ENCODE measurements around the gene SASH1. TPM values are rescaled to one million over a fixed set of nuclear protein-coding genes. Genes with fewer than 3 reads are reported as not detected.

SASH1 gene
- polyA plus RNA-seq, 4 donors, result 29.4 to 32.6 (median 31.1) TPM

DNA sequence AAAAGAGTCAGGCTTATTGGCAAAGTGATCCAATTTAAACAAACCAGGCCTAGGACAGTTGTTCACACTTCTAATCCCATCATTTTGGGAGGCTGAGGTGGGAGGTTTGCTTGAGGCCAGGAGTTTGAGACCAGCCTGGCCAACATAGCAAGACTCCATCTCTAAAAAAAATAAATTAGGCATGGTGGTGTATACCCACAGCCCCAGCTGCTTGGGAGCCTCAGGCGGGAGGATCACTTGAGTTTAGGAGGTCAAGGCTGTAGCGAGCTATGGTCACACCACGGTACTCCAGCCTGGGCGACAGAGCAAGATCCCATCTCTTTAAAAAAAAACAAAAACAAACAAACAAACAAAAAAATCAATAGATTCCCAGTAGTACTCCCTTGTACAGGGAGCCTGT, 86.8 kb downstream of the SASH1 start:
- no peak for DNase-seq (ENCODE audit: low read depth in 4 of 4, low spot score in 3 of 4)

- DNase-seq (ENCODE audit: low read depth in 4 of 4, low spot score in 3 of 4), result no peak
Measured at GRCh38 chr6:148430897-148431296, 88.3 kb downstream of the SASH1 start.

DNA sequence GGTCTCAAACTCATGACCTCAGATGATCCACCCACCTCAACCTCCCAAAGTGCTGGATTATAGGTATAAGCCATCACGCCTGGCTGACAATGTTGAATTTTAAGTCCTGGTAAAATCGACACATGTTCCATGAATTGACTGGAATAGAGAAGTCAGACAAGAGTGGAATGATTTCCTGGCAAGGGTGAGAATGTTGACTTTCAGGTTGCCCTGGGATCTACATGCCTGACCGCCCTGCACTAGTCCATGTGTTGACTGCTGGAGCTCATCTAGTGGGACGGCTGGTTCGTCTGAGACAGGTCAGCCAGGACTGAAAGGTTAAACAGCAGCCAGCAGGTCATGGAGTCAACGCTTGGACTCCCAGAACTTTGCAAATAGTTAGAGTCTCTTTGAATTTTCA, 88.8 kb downstream of the SASH1 start:
- DNase-seq (ENCODE audit: low read depth in 4 of 4, low spot score in 3 of 4), result no peak

DNA sequence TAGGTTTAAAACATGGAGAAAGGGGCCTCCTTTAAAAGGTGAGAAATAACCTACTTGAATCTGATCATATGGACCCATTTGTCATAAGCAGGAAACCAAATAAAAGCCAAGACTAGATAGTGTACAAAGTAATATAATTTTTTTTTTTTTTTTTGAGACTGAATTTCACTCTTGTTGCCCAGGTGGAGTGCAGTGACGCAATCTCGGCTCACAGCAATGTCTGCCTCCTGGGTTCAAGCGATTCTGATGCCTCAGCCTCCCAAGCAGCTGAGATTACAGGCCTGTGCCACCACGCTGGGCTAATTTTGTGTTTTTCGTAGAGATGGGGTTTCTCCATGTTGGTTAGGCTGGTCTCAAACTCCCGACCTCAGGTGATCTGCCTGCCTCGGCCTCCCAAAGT, 89.2 kb downstream of the SASH1 start:
- DNase-seq (ENCODE audit: low read depth in 4 of 4, low spot score in 3 of 4), result no peak

DNA sequence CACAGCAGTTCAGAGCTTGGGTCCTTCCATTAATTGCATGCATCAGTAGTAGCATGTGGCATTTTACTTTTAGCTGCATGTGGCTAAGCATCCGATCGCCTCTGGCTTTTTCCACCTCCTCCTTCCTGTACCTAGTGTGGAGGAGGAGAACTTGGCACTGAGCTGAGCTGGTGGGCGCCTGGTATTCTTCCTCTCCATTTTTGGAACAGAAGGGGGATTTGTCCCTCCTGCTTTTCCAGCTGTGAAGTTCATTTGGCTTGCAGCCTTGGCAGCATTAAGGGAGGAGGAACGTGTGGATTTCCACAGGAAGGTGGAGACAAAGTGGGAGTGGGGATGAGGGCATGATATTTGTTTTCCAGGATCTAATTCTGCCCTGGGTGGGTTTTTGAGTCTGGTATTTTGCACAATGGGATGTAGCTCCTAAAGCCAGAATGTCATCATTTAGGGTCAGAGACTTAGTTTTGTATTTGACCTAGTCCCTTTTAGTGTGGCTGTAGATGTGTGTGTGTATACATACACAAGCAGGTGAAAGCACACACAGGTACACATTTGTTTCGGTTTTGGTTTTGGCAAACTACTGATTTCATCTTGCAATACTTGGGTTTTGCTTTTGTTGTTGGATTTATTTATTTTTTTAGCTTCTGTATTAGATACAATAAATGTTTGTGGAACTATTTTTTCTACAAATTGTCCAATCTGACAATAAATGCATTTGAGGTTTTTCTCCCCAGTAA, 90.0 kb downstream of the SASH1 start:
- DNase-seq (ENCODE audit: low read depth in 4 of 4, low spot score in 3 of 4), result no peak

DNA sequence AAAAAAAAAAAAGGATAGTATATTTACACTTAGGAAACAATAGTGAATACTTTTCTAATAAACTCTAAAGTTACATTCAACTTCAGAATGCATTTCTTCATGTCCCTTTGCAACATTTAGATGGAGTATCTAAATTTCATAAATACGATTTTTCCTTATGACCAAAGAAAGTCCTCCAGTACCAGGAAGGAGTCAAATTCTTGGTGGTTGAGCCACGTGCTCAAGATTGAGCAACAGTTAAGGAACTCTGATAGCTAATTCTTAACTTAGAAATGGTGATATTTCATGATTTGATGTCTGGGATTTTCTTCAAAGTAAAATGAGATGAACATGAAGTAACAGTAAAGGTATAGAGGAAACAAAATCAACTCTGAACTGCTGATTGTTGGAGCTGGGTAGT, 92.7 kb downstream of the SASH1 start:
- DNase-seq (ENCODE audit: low read depth in 4 of 4, low spot score in 3 of 4), result no peak

GRCh38 chr6:148436466-148436865, 93.8 kb downstream of the SASH1 start:
- no peak for DNase-seq (ENCODE audit: low read depth in 4 of 4, low spot score in 3 of 4)

DNA sequence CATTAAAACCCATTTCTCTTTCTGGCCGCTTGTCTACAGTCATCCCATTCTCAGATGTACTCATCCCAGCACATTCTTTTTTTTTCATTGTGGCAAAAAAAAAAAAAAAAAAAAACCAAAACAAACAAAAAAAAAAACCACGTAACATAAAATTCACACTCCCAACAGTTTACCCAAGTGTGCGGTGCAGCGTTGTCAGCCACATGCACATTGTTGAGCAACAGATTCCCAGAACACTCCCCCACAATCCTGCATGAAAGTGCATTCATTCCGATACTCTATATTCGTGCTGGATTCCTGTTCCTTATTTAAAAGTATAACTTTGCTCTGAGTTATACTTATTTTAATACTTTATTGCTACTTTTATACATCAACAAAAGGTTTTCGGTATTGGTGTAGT, 96.0 kb downstream of the SASH1 start:
- DNase-seq (ENCODE audit: low read depth in 4 of 4, low spot score in 3 of 4), result no peak

GRCh38 chr6:148440016-148440415, 97.4 kb downstream of the SASH1 start:
- DNase-seq (ENCODE audit: low read depth in 4 of 4, low spot score in 3 of 4), result no peak

DNA sequence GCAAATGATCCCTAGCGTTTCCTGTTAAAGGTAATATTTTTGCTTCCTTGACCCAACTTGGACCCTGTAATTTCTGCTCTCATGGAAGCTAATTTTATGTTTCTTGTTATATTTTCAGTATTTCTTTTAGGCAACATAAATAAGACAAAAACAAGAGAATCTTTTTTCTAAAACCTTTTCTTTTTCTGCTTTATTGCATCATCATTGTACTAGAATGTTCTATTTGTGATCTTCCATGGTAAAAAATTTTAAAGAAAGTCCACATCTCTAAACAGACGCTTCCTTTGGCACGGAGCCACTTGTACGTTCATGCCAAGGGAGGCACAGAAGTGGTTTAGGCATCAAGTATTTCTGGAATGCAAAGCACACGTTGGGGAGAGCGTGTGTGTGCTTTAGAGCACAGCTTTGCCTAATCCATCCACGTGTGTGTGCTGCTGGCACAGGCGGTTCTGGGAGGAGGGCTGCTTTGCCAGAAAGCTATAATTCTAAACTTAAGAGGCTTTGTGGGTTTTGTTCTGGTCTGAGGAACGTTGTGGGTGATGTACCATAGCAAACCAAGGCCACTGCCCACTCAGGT, 98.3 kb downstream of the SASH1 start:
- DNase-seq (ENCODE audit: low read depth in 4 of 4, low spot score in 3 of 4), result no peak

- DNase-seq (ENCODE audit: low read depth in 4 of 4, low spot score in 3 of 4), result no peak
Measured at GRCh38 chr6:148441454-148441911, 98.8 kb downstream of the SASH1 start.

DNA sequence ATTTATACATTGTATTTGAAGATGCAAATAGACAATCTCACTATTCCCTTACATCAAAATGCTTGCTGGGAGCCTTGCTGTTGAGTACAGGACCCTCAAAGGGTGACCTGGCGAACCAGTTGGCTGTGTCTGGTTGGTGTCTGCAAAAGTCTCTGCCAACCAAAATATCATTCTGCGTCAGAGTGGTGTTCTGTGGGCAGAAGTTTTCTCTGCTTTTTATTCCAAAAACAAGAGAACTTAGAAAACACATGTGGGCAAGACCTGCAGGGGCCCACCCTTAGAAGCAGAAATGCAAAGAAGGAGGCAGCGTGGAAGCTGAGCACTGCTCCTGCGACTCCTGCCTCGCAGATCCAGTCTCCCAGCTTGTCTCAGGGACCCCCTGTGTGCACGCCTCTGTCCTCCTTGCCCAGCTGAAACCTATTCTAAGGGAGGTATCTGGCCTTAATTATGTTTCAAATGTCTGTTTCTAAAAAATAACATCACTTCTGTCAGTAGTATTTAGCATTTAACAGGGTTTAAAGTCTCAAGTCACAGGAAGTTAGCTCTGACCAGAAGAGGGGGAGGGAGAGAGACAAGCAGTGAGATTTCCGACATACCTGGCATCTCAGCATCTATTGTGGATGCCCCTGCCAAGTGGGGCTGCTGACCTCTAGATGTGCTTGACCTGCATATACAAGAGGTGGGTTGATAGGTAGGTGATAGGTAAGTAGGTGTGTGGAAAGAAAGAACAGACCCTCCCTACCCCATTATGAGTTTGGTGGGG, 101.3 kb downstream of the SASH1 start:
- DNase-seq (ENCODE audit: low read depth in 4 of 4, low spot score in 3 of 4), result no peak

DNA sequence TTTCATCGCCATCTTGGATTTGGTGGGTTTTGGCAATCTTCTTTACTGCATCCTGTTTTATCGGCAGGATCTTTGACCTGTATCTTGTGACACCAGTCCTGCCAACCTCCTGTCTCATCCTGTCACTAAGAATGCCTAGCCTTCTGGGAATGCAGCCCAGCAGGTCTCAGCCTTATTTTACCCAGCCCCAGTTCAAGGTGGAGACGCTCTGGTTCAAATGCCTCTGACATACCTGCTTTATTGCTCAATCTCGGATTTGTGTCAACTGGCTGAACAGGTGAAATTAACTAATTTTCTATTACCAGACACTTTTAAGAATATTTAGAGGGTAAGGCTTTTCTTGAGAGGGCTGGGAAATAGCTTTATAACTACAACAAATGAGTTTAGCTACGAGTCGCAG, 102.5 kb downstream of the SASH1 start:
- DNase-seq (ENCODE audit: low read depth in 4 of 4, low spot score in 3 of 4), result no peak

DNA sequence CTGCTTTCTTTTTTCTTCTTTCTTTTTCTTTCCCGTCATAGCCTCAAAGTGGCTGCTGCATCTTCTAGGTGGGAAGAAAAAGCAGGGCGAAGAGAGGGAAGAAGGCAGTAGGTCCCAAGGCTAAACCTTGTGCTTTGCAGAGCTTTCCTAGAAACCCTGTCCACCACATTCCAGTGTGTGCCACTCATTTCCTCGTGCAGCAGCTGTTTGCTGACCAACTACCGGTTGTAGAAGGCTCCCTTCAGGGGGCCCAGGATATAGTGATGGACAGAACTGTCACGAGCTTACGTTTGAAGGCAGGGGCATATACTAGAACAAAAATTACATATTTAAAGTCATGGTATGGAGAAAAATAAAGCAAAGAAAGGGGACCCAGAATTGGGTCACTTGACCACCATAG, 103.0 kb downstream of the SASH1 start:
- DNase-seq (ENCODE audit: low read depth in 4 of 4, low spot score in 3 of 4), result no peak

DNA sequence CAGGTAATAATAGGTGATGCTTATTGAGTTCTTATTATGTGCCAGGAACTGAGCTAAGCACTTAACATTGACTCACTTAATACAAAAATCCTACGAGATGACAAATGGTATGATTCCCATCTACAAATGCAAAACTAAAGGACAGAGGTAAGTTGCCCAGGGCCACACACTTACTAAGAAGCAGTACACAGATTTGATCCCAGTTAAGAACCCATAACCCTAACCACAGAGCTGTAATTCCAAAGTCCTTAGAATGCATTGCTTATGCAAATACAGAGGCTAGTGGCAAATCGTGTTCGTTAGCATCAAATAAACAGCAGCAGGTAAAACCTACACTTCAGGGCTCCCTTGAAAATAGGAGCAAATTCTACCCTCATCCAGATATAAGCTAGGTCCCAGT, 104.0 kb downstream of the SASH1 start:
- DNase-seq (ENCODE audit: low read depth in 4 of 4, low spot score in 3 of 4), result no peak

DNA sequence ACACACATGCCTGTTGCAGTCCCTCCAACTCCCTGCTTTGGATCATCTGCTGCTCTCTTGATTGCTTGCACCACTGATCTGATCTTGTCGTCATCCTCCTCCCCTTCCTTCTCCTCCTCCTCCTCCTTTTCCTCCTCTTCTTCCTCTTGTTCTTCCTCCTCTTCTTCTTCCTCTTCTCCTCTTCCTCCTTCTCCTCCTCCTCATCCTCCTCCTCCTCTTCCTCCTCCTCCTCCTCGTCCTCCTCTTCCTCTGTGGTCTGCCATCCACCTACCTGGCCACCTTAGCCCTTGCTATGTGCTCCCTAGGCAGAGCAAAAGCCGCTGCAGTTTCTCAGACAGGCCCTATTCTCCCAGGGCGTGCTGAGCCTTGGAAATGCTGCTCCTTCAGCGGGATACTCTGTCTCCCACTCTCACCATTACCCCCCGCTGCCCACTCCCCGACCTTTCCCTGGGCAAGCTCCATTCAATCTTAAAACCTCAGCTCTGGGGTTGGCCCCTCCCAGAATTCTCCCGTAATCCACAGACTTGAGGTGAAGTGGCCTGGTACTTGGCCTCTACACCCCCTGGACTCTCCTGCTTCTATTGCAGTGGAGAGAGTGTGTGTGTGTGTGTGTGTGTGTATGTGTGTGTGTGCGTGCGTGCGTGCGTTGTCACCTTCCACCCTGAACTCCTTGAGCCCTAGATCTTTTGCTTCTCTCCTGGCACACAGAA, 105.0 kb downstream of the SASH1 start:
- no peak for DNase-seq (ENCODE audit: low read depth in 4 of 4, low spot score in 3 of 4)

DNA sequence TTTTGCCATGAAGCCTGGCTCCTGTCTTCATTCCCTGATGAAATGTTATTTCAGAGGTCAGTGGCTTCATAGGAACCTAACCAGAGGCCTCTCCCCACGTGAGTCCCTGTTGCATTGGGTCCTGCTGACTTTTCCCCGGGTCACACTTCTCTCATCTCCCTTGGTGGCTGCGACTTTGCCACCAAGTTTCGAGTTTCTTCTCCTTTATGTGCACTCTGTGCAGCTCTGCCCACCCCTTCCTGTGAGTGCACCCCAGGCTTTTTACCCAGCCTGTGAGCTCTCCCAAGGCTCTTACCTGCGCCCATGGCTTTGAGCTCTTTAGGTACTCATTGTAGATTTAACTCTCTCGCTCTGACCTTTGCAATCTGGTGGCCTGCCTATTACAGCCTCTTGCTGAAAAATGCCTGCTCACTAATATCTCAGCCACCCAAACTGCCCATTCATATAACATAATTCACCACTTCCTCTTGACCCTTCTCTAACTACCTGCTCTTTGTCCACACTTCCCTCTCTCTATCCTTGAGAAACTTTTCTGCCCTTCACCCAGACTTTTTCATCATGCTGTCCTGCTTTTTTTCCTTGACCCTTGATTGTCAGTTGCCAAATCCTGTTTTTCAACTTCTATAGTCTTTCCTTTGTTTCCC, 105.9 kb downstream of the SASH1 start:
- DNase-seq (ENCODE audit: low read depth in 4 of 4, low spot score in 3 of 4), result no peak

DNA sequence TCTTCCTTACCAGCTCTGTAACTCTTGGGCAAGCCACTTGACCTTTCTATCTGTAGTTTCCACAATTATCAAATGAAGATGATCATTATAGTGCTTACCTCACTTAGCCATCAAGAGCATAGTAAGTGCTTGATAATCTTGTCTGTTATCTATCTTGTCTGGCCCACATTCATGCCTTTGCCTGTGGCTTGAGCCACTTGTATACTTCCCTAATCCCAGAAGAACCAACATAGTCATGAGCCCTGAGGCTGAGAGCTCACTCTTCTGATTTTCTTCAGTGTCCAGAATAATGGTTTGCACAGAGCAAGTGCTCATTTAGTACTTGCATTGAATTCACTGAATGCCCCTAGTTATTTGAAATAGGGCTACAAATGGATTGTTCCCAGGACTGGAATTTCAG, 108.2 kb downstream of the SASH1 start:
- DNase-seq (ENCODE audit: low read depth in 4 of 4, low spot score in 3 of 4), result no peak

DNA sequence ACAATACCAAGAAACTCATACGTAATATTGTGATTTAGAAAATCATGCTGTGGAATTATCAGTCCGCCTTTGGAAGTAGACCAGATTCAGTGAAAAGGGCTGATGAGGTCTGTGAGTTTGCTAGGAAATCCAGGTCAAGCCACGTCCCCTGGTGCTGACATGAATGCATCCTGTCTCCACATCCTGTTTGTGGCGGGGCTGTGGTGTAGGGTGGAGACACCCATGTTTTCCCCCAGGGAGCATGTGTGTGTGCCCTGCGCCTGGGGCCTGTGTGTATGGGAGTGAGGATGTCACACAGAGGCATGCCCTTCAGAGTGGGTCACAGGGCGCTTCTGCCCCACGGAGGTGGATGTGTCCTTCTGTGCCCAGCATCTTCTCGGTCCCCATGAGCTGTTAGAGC, 109.1 kb downstream of the SASH1 start:
- no peak for DNase-seq (ENCODE audit: low read depth in 4 of 4, low spot score in 3 of 4)

DNA sequence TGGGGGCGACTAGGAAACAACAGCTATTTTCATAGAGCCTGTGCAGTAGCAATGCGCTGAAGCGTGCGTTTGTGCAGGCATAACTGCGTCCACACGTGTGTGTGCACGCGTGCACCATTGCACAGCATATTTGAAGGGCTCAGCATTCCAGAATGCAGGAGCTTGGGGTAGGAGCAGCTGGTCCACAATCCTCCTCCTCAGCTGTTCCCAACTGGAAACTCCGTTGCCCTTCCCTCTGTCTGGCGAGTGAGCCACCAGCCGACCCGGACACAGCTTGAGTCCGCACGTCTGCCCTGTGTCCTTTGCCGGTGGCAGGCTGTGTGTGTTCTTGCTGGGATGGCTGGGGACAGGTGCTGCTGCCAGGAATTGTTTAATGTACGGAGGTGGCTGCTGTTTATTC, 110.2 kb downstream of the SASH1 start:
- no peak for DNase-seq (ENCODE audit: low read depth in 4 of 4, low spot score in 3 of 4)

GRCh38 chr6:148453906-148454305, 111.3 kb downstream of the SASH1 start:
- DNase-seq (ENCODE audit: low read depth in 4 of 4, low spot score in 3 of 4), result no peak
